ENCODE measurements around the gene PTPN20.
"Not testable (repeated sequence)": the region's sequence is repeated elsewhere in the genome, so short reads cannot be mapped to it uniquely, and the experiment has no call there.

Gene PTPN20

GRCh38 chr10:46960742-46961141 lies 49.5 kb downstream of the PTPN20 start:
- not testable (repeated sequence) for DNase-seq

GRCh38 chr10:46963356-46963755 lies 52.1 kb downstream of the PTPN20 start:
- DNase-seq: not testable (repeated sequence)

- not testable (repeated sequence) for DNase-seq
Observed at GRCh38 chr10:46967013-46967412, 55.8 kb downstream of the PTPN20 start.

GRCh38 chr10:46980223-46980622 lies 69.0 kb downstream of the PTPN20 start:
- DNase-seq: not testable (repeated sequence)

GRCh38 chr10:46987233-46987924 lies 76.2 kb downstream of the PTPN20 start:
- not testable (repeated sequence) for DNase-seq

GRCh38 chr10:46992803-46993561 lies 81.8 kb downstream of the PTPN20 start:
- DNase-seq: peak; percentile 51 to 77

GRCh38 chr10:46995234-46995633 lies 84.0 kb downstream of the PTPN20 start:
- DNase-seq: no peak

- DNase-seq: no peak
Observed at GRCh38 chr10:46998192-46998591, 87.0 kb downstream of the PTPN20 start.

GRCh38 chr10:46998595-46998994 lies 87.4 kb downstream of the PTPN20 start:
- no peak for DNase-seq

- no peak for DNase-seq
Observed at GRCh38 chr10:46999217-46999616, 88.0 kb downstream of the PTPN20 start.

GRCh38 chr10:47008769-47009168 lies 97.5 kb downstream of the PTPN20 start:
- no peak for DNase-seq

- DNase-seq: no peak
Observed at GRCh38 chr10:47009215-47009838, 98.1 kb downstream of the PTPN20 start.

- no peak for DNase-seq
Observed at GRCh38 chr10:47010036-47010435, 98.8 kb downstream of the PTPN20 start.

- no peak for DNase-seq
Observed at GRCh38 chr10:47012214-47012613, 101.0 kb downstream of the PTPN20 start.

- DNase-seq: no peak
Observed at GRCh38 chr10:47013507-47014154, 102.4 kb downstream of the PTPN20 start.

- no peak for DNase-seq
Observed at GRCh38 chr10:47015404-47015803, 104.2 kb downstream of the PTPN20 start.

GRCh38 chr10:47016564-47016963 lies 105.3 kb downstream of the PTPN20 start:
- DNase-seq: no peak

- peak; percentile 24 to 49 for DNase-seq
Observed at GRCh38 chr10:47018026-47018735, 107.0 kb downstream of the PTPN20 start.

GRCh38 chr10:47019155-47020145 lies 108.2 kb downstream of the PTPN20 start:
- DNase-seq: no peak

- DNase-seq: peak; percentile 60 to 72
Observed at GRCh38 chr10:47020471-47020870, 109.2 kb downstream of the PTPN20 start.

GRCh38 chr10:47021850-47022249 lies 110.6 kb downstream of the PTPN20 start:
- DNase-seq: no peak
